K562 (cell line): Measurements from ENCODE around the gene DPPA4. TPM values are rescaled to one million over a fixed set of nuclear protein-coding genes. Genes with fewer than 3 reads are reported as not detected.
"Not testable (repeated sequence)": the region's sequence is repeated elsewhere in the genome, so short reads cannot be mapped to it uniquely, and the experiment has no call there.

Source experiments
- ATAC-seq: fragments of 200-7000 bp; cut with Tn5 transposase; 3 replicates; pipeline ENCODE4 v1.9.1; 2020; ENCODE audit warnings: moderate library complexity
- BruUV-seq: library from RNA; stranded (reverse); fragments of 400-500 nt; replicated peaks from 2 replicates; lab custom pipeline; 2021; lab: Mats Ljungman, UMichigan
- CTCF ChIA-PET: fragments of 300-600 bp; formaldehyde crosslinking; extraction: SDS; loops from one replicate; lab custom pipeline; 2021; ENCODE audit warnings: low intra/inter-chr PET ratio; lab: Yijun Ruan, JAX
- POLR2A ChIA-PET: fragments of 300-600, 350-650 bp; sonication (Branson Sonifier 250); formaldehyde crosslinking; extraction: SDS; loops from one replicate; lab custom pipeline; 2021; ENCODE audit warnings: antibody characterized with exemption, inconsistent platforms; lab: Yijun Ruan, JAX
- DNase-seq, 4 experiments: peaks; one replicate each; pipeline versions ENCODE4 v3.0.0 to v3.0.0-alpha.2; 2011 to 2018; ENCODE audit warnings: low spot score in 3 of 4, mixed read lengths in 3 of 4; ENCODE audit errors: extremely low read depth in 1 of 4
- FAIRE-seq: peaks from 2 replicates; lab custom pipeline; 2011; peaks lifted over from hg19 to GRCh38; lab: Jason Lieb, UNC
- H2AFZ ChIP-seq: 2 replicates; pipeline ENCODE4 v1.6.0; 2011; ENCODE audit warnings: low read depth, low read length, control low read depth, inconsistent platforms
- H3K27ac ChIP-seq: fragments of 200-600 bp; 3 replicates; pipeline ENCODE4 v1.8.0; 2011; ENCODE audit warnings: low read depth, mild to moderate bottlenecking, control low read depth, inconsistent platforms, low read length, moderate library complexity, mixed read lengths; ENCODE audit errors: extremely low read depth
- H3K27me3 ChIP-seq, 2 experiments: fragments of 300-600 bp in 1 of 2; 2 replicates in 1 of 2; 3 replicates in 1 of 2; pipeline versions ENCODE4 v1.6.0 to v1.8.0; 2011; ENCODE audit warnings: inconsistent platforms in 2 of 2, low read length in 2 of 2, mild to moderate bottlenecking in 1 of 2, mixed read lengths in 1 of 2, moderate library complexity in 1 of 2; ENCODE audit not compliant: control insufficient read depth in 2 of 2, insufficient read depth in 2 of 2
- H3K36me3 ChIP-seq: fragments of 300-600 bp; 3 replicates; pipeline ENCODE4 v1.8.0; 2011; ENCODE audit warnings: mild to moderate bottlenecking, low read length, inconsistent platforms; ENCODE audit not compliant: control insufficient read depth, insufficient read depth
- H3K4me1 ChIP-seq, 2 experiments: fragments of 200-600 bp in 1 of 2; replicated peaks in 1 of 2; 2 replicates in 1 of 2; 3 replicates in 1 of 2; pipeline versions ENCODE4 v1.5.1 to v1.8.0; 2011; ENCODE audit warnings: inconsistent platforms in 2 of 2, low read length in 2 of 2, mild to moderate bottlenecking in 1 of 2, mixed read lengths in 1 of 2, moderate library complexity in 1 of 2; ENCODE audit not compliant: control insufficient read depth in 2 of 2, insufficient read depth in 2 of 2
- H3K4me2 ChIP-seq: 2 replicates; pipeline ENCODE4 v1.6.1; 2011; ENCODE audit warnings: low read length, control low read depth, inconsistent platforms, mixed read lengths; ENCODE audit not compliant: insufficient read depth
- H3K4me3 ChIP-seq: fragments of 200-600 bp; sonication (generic), shearing (Covaris generic); 2 replicates; pipeline ENCODE4 v1.5.1; 2016; ENCODE audit warnings: control low read depth, inconsistent platforms
- H3K79me2 ChIP-seq: fragments of 200-600 bp; 3 replicates; pipeline ENCODE4 v1.8.0; 2011; ENCODE audit warnings: low read length, inconsistent platforms; ENCODE audit not compliant: control insufficient read depth, insufficient read depth
- H3K9ac ChIP-seq, 2 experiments: 2 replicates each; pipeline versions ENCODE4 v1.6.0 to v1.6.1; 2011; ENCODE audit warnings: low read depth in 2 of 2, low read length in 2 of 2, control low read depth in 1 of 2, inconsistent platforms in 1 of 2, mild to moderate bottlenecking in 1 of 2, mixed read lengths in 1 of 2; ENCODE audit not compliant: insufficient read depth in 1 of 2
- H3K9me1 ChIP-seq: one replicate; pipeline ENCODE4 v1.6.0; 2011; ENCODE audit warnings: inconsistent platforms, mild to moderate bottlenecking, low read length, moderate library complexity; ENCODE audit not compliant: control insufficient read depth, insufficient read depth
- H3K9me3 ChIP-seq: replicated peaks from 2 replicates; pipeline ENCODE4 v1.5.1; 2011; ENCODE audit warnings: low read depth, low read length, inconsistent platforms; ENCODE audit not compliant: control insufficient read depth, insufficient read depth
- H4K20me1 ChIP-seq: replicated peaks from 2 replicates; pipeline ENCODE4 v1.6.1; 2011; ENCODE audit warnings: low read length, inconsistent platforms, mixed read lengths; ENCODE audit not compliant: control insufficient read depth, insufficient read depth
- CBX8 ChIP-seq: fragments of 200-600 bp; sonication (generic); IDR thresholded peaks from 2 replicates; pipeline ENCODE4 v1.6.1; 2012; ENCODE audit warnings: borderline replicate concordance, mixed run types, low read depth, mild to moderate bottlenecking, moderate library complexity, mixed read lengths, low read length, control low read depth, inconsistent platforms; ENCODE audit not compliant: poor library complexity, severe bottlenecking; ENCODE audit errors: extremely low read depth
- ELF1 ChIP-seq: fragments of 200-800 bp; sonication (Bioruptor generic); IDR thresholded peaks from 2 replicates; pipeline ENCODE4 v1.6.1; 2016; ENCODE audit warnings: missing genetic modification characterization, missing compliant biosample characterization
- HNRNPH1 ChIP-seq: fragments of 200-400 bp; formaldehyde crosslinking; optimal IDR thresholded peaks from 2 replicates; pipeline ENCODE3; 2017; ENCODE audit warnings: low read depth, mild to moderate bottlenecking, low read length, moderate library complexity
- MYBL2 ChIP-seq, 2 experiments: fragments of 450-650 bp in 1 of 2; sonication (generic) in 1 of 2; formaldehyde crosslinking in 1 of 2; IDR thresholded peaks; 2 replicates each; pipeline versions ENCODE4 v1.6.1 to v1.8.1; 2017 to 2022; ENCODE audit warnings: borderline replicate concordance in 1 of 2, inconsistent platforms in 1 of 2, low read depth in 1 of 2, mild to moderate bottlenecking in 1 of 2, missing genetic modification reagents in 1 of 2, moderate library complexity in 1 of 2
- RFX1 ChIP-seq: fragments of 450-650 bp; IDR thresholded peaks from 2 replicates; pipeline ENCODE4 v1.6.1; 2016; ENCODE audit warnings: mild to moderate bottlenecking, moderate library complexity
- TAL1 ChIP-seq: fragments of 450-650 bp; IDR thresholded peaks from 2 replicates; pipeline ENCODE4 v1.6.1; 2016; ENCODE audit warnings: mild to moderate bottlenecking
- ZC3H4 ChIP-seq: sonication (generic); formaldehyde crosslinking; IDR thresholded peaks from 2 replicates; pipeline ENCODE4 v1.9.0; 2021; ENCODE audit warnings: missing genetic modification reagents, borderline replicate concordance
- ZNF175 ChIP-seq: fragments of 200-800 bp; sonication (Bioruptor generic); IDR thresholded peaks from 2 replicates; pipeline ENCODE4 v1.6.1; 2016; ENCODE audit warnings: low read depth, mild to moderate bottlenecking, missing genetic modification characterization, missing compliant biosample characterization
- ZNF778 ChIP-seq: fragments of 450-650 bp; formaldehyde crosslinking; IDR thresholded peaks from 2 replicates; pipeline ENCODE4 v1.4.0; 2020; ENCODE audit warnings: mild to moderate bottlenecking, moderate library complexity
- WGBS: fragments of 100-300 bp; shearing (Covaris generic); methylation state at CpG from one replicate; pipeline ENCODE4 v1.1.6; 2016; ENCODE audit warnings: low coverage, mixed read lengths; ENCODE audit not compliant: insufficient coverage; ENCODE audit errors: missing lambda C conversion rate; 5-methylcytosine and 5-hydroxymethylcytosine counted together
- in situ Hi-C: fragments of 300-500 bp; cut with MboI; formaldehyde crosslinking; loops from 4 replicates; pipeline ENCODE4 v1.15.0; 2018; ENCODE audit warnings: inconsistent platforms, mixed read lengths
- intact Hi-C: fragments of 100-400 bp; cut with micrococcal nuclease; formaldehyde crosslinking; loops from 2 replicates; pipeline ENCODE4 v1.14.2; 2022
- polyA plus RNA-seq, 8 experiments: library from polyadenylated mRNA; depleted of rRNA in 4 of 8; stranded (reverse) in 5 of 8; unstranded in 3 of 8; fragments of >200 nt; fragmentation: Nextera tagmentation in 2 of 8; fragmentation: Illumina TruSeq in 1 of 8; extraction: Ambion mirVana in 2 of 8; extraction: Trizol in 1 of 8; gene quantifications; 2 replicates each; pipeline versions ENCODE4 v1.2.1 to v1.2.3, GENCODE V29; 2011 to 2014; ENCODE audit warnings: inconsistent platforms in 1 of 8, missing spikeins in 1 of 8
- total RNA-seq, 7 experiments: library from RNA; depleted of rRNA in 6 of 7; stranded (reverse); fragments of >200 nt in 6 of 7; fragmentation: Illumina TruSeq in 2 of 7; extraction: Trizol in 2 of 7; gene quantifications; 2 replicates each; pipeline versions ENCODE4 v1.2.1 to v1.2.3, GENCODE V29; 2011 to 2021; ENCODE audit warnings: low replicate concordance in 1 of 7

DPPA4 gene
- total and polyA plus RNA-seq, 9 of the 15 experiments (the other 6 are each of a cell fraction or from before 2014, with no cell fraction given), result 0.53 TPM; not detected in 8

- CTCF ChIA-PET, result no interaction called here
- H3K27ac ChIP-seq, result no peak overlapping the region
- no peaks in the 10 kb centered on the region for H3K36me3 ChIP-seq
- POLR2A ChIA-PET, result no interaction called here
- DNase-seq (no peak), FAIRE-seq (no peak), ATAC-seq (no peak)
- H3K9me1 ChIP-seq, result no peaks in the 10 kb centered on the region
- H3K27me3 ChIP-seq, result no peaks in the 10 kb centered on the region
- H3K9ac ChIP-seq, result no peak overlapping the region
- H3K4me2 ChIP-seq, result no peak overlapping the region
- H4K20me1 ChIP-seq, result no peaks in the 10 kb centered on the region
- intact Hi-C loops, result no loop called here
- no peaks in the 10 kb centered on the region for H3K4me1 ChIP-seq
- TF ChIP-seq ZNF175 (CRISPR knock-in tag), result no peak
- no peak for TF ChIP-seq CBX8
- no peak for TF ChIP-seq ZC3H4
- no peak for TF ChIP-seq RFX1
- TF ChIP-seq TAL1, result no peak
- no peak for TF ChIP-seq ZNF778 (CRISPR knock-in tag)
- no peak for TF ChIP-seq MYBL2 (IDR thresholded peaks at IDR 0.05; ENCODE audit: low read depth)
- TF ChIP-seq MYBL2 (CRISPR knock-in tag; IDR thresholded peaks at IDR 0.05; ENCODE audit: borderline replicate concordance), result no peak
- no peak for TF ChIP-seq ELF1 (tag)
- TF ChIP-seq HNRNPH1, result no peak
- H3K9me3 ChIP-seq, result no peaks in the 10 kb centered on the region
- no peaks in the 10 kb centered on the region for H3K79me2 ChIP-seq
- in situ Hi-C loops, result no loop called here
- WGBS, result 0% methylated on average over 1 of the region's 3 CpGs
- H3K4me3 ChIP-seq, result no peak overlapping the region
- no TSS peak for BruUV-seq
- H2AFZ ChIP-seq, result no peak overlapping the region
Observed at GRCh38 chr3:109375975-109376374, 38.6 kb upstream of the DPPA4 start.

GRCh38 chr3:109374434-109374833, 37.1 kb upstream of the DPPA4 start:
- ATAC-seq, H3K79me2 ChIP-seq, H4K20me1 ChIP-seq, CTCF ChIA-PET, H3K27ac ChIP-seq, DNase-seq, POLR2A ChIA-PET, H3K4me3 ChIP-seq, H3K9me1 ChIP-seq, H3K9me3 ChIP-seq, FAIRE-seq, H2AFZ ChIP-seq, H3K27me3 ChIP-seq, intact Hi-C loops, H3K9ac ChIP-seq, BruUV-seq, H3K36me3 ChIP-seq, H3K4me1 ChIP-seq, in situ Hi-C loops, H3K4me2 ChIP-seq: not testable (repeated sequence)
- WGBS, result no CpG with 5 or more reads among the region's 4 CpGs
